Chondrocyte (in vitro differentiated cells): ENCODE results near the gene ZDHHC5. TPM values are rescaled to one million over a fixed set of nuclear protein-coding genes. Genes with fewer than 3 reads are reported as not detected.
A peak's percentile ranks its signal among the peaks of the same experiment; 100 is the strongest.

Experiments used
- DNase-seq: peaks from one replicate; pipeline ENCODE4 v3.0.0; 2021; ENCODE audit warnings: mixed read lengths, low spot score
- H3K27ac Mint-ChIP-seq: one replicate; pipeline ENCODE4 v1.8.0; 2021; ENCODE audit warnings: mild to moderate bottlenecking, moderate library complexity, mixed read lengths; ENCODE audit not compliant: unreplicated experiment
- H3K27me3 Mint-ChIP-seq: 2 replicates; pipeline ENCODE4 v1.8.0; 2021; ENCODE audit warnings: low read depth, mixed read lengths
- H3K36me3 Mint-ChIP-seq: 2 replicates; pipeline ENCODE4 v1.8.0; 2021; ENCODE audit warnings: low read depth, mixed read lengths
- H3K4me1 Mint-ChIP-seq: 2 replicates; pipeline ENCODE4 v1.8.0; 2021; ENCODE audit warnings: low read depth, mild to moderate bottlenecking, mixed read lengths
- H3K4me3 Mint-ChIP-seq: one replicate; pipeline ENCODE4 v1.8.0; 2021; ENCODE audit warnings: mild to moderate bottlenecking, moderate library complexity, mixed read lengths; ENCODE audit not compliant: unreplicated experiment
- H3K9me3 Mint-ChIP-seq: 2 replicates; pipeline ENCODE4 v1.8.0; 2021; ENCODE audit warnings: low read depth, mixed read lengths
- total RNA-seq: library from RNA; stranded (reverse); gene quantifications from 3 replicates; pipeline ENCODE4 v1.2.1, GENCODE V29; 2021
- TF ChIP-seq, protein P1 (sequence below): fragments of 200-600 bp; sonication (generic); IDR thresholded peaks from 2 replicates; pipeline ENCODE4 v1.5.0; 2021; ENCODE audit warnings: antibody characterized with exemption, mild to moderate bottlenecking, moderate library complexity

The ZDHHC5 gene
- total RNA-seq, 1 donor from 2014 or later = 57.4 TPM

DNA sequence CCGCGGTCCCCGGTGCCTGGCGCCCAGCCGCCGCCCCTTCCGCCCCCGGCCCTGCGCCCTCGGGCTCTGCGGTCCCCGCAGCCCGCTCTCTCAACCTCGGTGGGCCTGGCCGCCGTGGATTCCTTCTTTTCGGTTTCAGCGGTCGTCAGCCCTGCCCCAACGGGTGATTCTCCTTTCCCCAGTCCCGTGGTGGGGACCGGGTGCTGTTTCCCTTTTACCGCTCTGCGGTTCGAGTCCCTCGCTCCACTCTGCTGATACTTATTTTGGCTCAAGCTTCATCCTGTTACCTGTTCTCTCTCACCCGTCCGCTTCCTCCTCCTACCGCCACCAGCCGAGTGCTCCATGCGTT, 494 bp downstream of the ZDHHC5 start:
- peaks cover 8% of the 10 kb centered on the region for H3K36me3 Mint-ChIP-seq
- no peaks in the 10 kb centered on the region for H3K27me3 Mint-ChIP-seq
- no peaks in the 10 kb centered on the region for H3K9me3 Mint-ChIP-seq
- TF ChIP-seq, protein P1, sequence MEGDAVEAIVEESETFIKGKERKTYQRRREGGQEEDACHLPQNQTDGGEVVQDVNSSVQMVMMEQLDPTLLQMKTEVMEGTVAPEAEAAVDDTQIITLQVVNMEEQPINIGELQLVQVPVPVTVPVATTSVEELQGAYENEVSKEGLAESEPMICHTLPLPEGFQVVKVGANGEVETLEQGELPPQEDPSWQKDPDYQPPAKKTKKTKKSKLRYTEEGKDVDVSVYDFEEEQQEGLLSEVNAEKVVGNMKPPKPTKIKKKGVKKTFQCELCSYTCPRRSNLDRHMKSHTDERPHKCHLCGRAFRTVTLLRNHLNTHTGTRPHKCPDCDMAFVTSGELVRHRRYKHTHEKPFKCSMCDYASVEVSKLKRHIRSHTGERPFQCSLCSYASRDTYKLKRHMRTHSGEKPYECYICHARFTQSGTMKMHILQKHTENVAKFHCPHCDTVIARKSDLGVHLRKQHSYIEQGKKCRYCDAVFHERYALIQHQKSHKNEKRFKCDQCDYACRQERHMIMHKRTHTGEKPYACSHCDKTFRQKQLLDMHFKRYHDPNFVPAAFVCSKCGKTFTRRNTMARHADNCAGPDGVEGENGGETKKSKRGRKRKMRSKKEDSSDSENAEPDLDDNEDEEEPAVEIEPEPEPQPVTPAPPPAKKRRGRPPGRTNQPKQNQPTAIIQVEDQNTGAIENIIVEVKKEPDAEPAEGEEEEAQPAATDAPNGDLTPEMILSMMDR = no peak
- DNase-seq = no peak
- H3K4me3 Mint-ChIP-seq = peak overlapping the region; percentile 87
- peaks cover 24% of the 10 kb centered on the region for H3K4me1 Mint-ChIP-seq
- peak overlapping the region; percentile 100 for H3K27ac Mint-ChIP-seq

DNA sequence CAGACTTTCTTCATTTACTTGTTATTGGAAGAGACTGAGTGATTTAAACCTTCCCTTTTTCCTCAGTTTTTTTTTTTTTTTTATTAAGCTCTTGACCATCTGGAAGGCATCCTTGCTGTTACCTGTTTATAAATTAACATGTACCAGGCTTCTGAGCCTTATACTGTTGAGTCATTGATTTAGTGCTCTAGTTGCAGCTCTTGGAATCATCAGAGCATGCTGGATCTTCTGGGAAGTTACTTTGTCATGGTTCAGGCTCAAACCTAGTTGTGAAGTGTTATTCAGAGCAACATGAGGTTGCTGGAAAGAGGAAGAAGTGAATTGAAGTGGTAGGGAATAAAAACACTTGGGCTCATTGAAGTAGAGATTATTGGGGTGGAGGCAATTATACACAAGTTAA, 6.3 kb downstream of the ZDHHC5 start:
- H3K36me3 Mint-ChIP-seq = peaks cover 17% of the 10 kb centered on the region
- no peaks in the 10 kb centered on the region for H3K9me3 Mint-ChIP-seq
- peaks cover 16% of the 10 kb centered on the region for H3K4me1 Mint-ChIP-seq
- no peak overlapping the region for H3K4me3 Mint-ChIP-seq
- DNase-seq = no peak
- TF ChIP-seq, protein P1 = no peak
- no peak overlapping the region for H3K27ac Mint-ChIP-seq
- no peaks in the 10 kb centered on the region for H3K27me3 Mint-ChIP-seq

DNA sequence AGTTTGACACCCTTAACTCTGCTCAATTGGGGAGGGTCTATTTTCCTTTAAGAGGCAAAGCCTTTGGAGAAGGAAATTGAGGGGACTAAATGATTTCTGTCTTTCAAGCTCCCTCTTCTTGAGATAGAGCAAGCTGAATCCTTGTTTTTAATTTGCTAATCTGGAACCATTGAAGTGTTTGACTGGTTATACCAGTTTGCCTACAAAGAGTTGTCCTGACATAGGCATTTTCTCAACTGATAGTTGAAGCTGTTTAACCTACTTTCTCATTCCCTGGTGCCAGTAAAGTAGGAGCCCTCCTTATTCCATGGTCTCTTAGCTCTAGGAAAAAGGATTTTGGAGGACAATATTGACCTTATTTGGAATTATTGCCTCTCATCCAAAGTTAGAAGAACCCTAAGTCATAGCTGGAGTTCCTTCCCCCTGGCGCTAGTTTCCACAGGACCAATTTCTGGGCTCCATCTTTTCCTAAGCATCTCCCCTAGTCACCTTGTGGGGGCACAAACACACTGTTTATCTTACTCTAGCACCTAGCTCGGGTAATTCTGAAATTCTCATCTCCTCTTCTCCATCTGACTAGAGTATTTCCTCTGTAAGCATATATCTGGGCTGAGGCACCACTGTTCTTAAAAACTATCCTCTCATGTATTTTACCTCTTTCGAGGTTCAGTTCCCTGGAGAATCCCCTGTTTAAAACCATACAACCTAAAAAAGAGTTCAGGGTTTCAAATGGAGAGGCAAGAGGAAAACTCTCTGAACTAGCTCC, 7.4 kb downstream of the ZDHHC5 start:
- Mint-ChIP-seq H3K27ac (no peak overlapping the region), H3K36me3 (peaks cover 17% of the 10 kb centered on the region), H3K27me3 (no peaks in the 10 kb centered on the region), H3K4me3 (no peak overlapping the region), H3K4me1 (peaks cover 14% of the 10 kb centered on the region), H3K9me3 (no peaks in the 10 kb centered on the region)
- TF ChIP-seq, protein P1 = no peak
- no peak for DNase-seq

GRCh38 chr11:57679396-57679795, 11.5 kb downstream of the ZDHHC5 start:
- DNase-seq = no peak

GRCh38 chr11:57680552-57680874, 12.6 kb downstream of the ZDHHC5 start:
- Mint-ChIP-seq H3K36me3 (peaks cover 24% of the 10 kb centered on the region), H3K4me1 (peaks cover 11% of the 10 kb centered on the region), H3K27me3 (no peaks in the 10 kb centered on the region), H3K9me3 (no peaks in the 10 kb centered on the region), H3K4me3 (no peak overlapping the region), H3K27ac (no peak overlapping the region)
- DNase-seq = no peak
- TF ChIP-seq, protein P1 = no peak

More at GRCh38 chr11:57679396-57679795, 11.5 kb downstream of the ZDHHC5 start:
- Mint-ChIP-seq H3K27me3 (no peaks in the 10 kb centered on the region), H3K36me3 (peaks cover 21% of the 10 kb centered on the region), H3K4me3 (no peak overlapping the region), H3K27ac (no peak overlapping the region), H3K4me1 (peaks cover 11% of the 10 kb centered on the region), H3K9me3 (no peaks in the 10 kb centered on the region)
- TF ChIP-seq, protein P1 = no peak
